Skeletal muscle satellite cell (primary cell): Measurements from ENCODE around the gene MAGEF1.

Experiments used
- H3K27me3 ChIP-seq: 2 replicates; pipeline ENCODE4 v1.7.0; 2013; ENCODE audit warnings: low read length; ENCODE audit not compliant: control insufficient read depth, insufficient read depth
- H3K36me3 ChIP-seq: 2 replicates; pipeline ENCODE4 v1.7.0; 2013; ENCODE audit warnings: mild to moderate bottlenecking, control low read depth, low read length; ENCODE audit not compliant: insufficient read depth
- H3K4me1 ChIP-seq: 2 replicates; pipeline ENCODE4 v1.7.0; 2013; ENCODE audit warnings: low read length; ENCODE audit not compliant: control insufficient read depth, insufficient read depth
- H3K4me2 ChIP-seq: 2 replicates; pipeline ENCODE4 v1.7.0; 2013; ENCODE audit warnings: mild to moderate bottlenecking, low read length
- H3K4me3 ChIP-seq: 2 replicates; pipeline ENCODE4 v1.7.0; 2013; ENCODE audit warnings: low read length
- H3K9ac ChIP-seq: 2 replicates; pipeline ENCODE4 v1.7.0; 2013; ENCODE audit warnings: mild to moderate bottlenecking, low read depth, low read length, moderate library complexity
- H3K9me3 ChIP-seq: replicated peaks from 2 replicates; pipeline ENCODE4 v1.7.0; 2013; ENCODE audit warnings: mild to moderate bottlenecking, control low read depth, low read length

The MAGEF1 gene

DNA sequence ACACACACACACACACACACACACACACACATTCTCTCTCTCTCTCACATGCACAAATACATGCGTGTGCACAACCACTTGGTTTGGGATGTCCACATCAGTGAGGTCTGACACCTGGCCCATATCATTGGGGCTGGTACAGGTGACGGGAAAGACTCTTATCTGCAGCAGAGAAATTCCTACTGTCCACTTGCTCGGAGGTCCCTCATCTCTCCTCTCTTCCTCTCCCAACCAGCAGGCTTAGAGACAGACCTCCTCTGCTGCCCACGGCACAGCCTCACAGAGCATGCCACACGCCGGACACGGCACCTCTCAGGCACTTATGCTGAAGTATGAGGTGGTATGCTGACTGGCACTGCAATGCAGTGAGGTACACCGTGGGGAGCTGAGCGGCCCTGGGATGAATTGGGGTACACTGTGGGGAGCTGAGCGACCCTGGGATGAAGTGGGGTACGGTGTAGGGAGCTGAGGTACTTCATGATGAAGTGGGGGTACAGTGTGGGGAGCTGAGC is 41.7 kb downstream of the MAGEF1 start:
- peaks cover 15% of the 10 kb centered on the region for H3K27me3 ChIP-seq
- H3K4me3 ChIP-seq, result no peak overlapping the region
- H3K36me3 ChIP-seq, result no peaks in the 10 kb centered on the region
- no peak overlapping the region for H3K4me2 ChIP-seq
- H3K9me3 ChIP-seq, result no peaks in the 10 kb centered on the region
- H3K9ac ChIP-seq, result no peak overlapping the region
- H3K4me1 ChIP-seq, result no peaks in the 10 kb centered on the region

DNA sequence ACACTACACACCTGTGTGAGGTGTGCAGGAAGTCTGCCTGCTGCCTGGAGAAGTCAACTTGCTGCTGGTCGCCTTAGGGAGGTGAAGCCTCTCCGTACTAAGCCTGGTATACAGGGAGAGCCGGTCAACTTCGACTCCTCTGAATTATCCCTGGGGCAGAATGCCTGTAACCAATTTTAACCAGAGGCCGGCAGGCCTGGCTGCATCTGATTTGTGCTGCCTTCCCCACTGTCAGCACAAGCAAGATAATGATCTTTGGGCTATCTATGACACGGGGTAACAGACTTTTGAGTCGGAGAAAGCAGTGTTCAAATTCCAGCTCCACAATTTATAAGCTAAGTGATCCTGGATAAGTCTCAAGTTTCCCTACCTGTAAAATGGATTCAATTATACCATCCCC is 42.3 kb downstream of the MAGEF1 start:
- H3K4me1 ChIP-seq, result no peaks in the 10 kb centered on the region
- H3K9me3 ChIP-seq, result no peaks in the 10 kb centered on the region
- no peak overlapping the region for H3K4me2 ChIP-seq
- H3K4me3 ChIP-seq, result no peak overlapping the region
- H3K27me3 ChIP-seq, result peaks cover 15% of the 10 kb centered on the region
- H3K36me3 ChIP-seq, result no peaks in the 10 kb centered on the region
- H3K9ac ChIP-seq, result no peak overlapping the region

DNA sequence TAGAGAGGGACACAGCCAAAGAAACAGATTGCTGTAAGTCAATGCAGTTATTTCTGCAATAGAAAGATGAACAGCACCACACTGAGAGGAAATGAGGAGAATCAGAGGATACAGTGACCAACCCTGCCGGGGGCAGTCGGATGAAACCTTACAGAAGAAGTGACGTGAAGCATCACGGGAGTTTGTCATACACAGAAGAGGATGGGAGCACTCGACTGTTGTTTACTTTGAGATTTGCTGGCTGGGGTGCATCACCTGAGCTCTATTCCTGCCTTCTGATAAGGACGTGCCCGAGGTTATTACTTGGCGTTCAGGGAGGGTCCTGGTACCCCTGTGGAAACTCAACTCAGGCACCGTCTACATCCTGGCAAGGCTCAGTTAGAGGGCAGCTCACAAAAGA is 45.4 kb downstream of the MAGEF1 start:
- H3K4me1 ChIP-seq, result no peaks in the 10 kb centered on the region
- H3K4me2 ChIP-seq, result no peak overlapping the region
- H3K27me3 ChIP-seq, result peaks cover 5% of the 10 kb centered on the region
- H3K9me3 ChIP-seq, result no peaks in the 10 kb centered on the region
- H3K36me3 ChIP-seq, result no peaks in the 10 kb centered on the region
- no peak overlapping the region for H3K9ac ChIP-seq
- no peak overlapping the region for H3K4me3 ChIP-seq

DNA sequence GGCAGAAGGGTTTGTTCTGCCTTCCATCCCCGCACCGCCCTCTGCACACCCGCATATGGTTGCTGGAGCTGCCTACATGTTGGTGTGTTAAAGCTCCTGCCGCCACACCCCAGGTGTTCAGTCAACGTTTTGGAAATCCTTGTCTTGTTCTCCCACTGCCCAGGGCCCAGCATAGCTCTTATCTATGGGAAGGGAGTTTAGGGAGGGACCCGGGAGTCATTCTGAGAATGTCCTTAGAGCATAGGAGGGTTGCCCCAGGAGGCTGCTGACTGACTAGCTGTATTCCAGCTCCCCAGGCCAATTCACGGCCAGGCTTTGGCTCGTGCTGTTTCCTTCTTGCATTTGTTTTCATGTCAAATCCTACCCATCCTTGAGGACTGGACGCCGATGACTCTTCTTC is 46.8 kb downstream of the MAGEF1 start:
- Histone ChIP-seq H3K4me3 (no peak overlapping the region), H3K4me1 (peaks cover 3% of the 10 kb centered on the region), H3K36me3 (no peaks in the 10 kb centered on the region), H3K4me2 (no peak overlapping the region), H3K9me3 (no peaks in the 10 kb centered on the region), H3K27me3 (peaks cover 5% of the 10 kb centered on the region), H3K9ac (no peak overlapping the region)

DNA sequence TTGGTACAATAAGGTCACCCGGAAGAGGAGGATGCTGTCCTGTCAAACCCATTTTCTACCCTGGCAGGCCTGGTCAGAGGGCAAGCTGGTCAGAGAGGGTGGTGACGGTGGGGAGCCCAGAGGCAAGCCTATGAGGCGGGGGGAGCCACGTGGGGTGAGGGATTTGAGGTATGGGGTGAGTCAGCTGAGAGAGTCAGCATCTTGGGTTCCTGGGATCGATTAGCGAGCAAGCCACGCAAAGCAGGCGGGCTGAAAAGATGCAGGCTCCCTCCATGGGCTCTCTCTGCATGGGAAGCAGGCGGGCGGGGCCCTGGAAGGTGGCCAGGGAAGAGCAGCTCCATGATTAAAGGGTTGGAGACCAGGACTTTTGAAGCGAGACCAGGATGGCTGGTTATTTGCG is 48.1 kb downstream of the MAGEF1 start:
- Histone ChIP-seq H3K4me3 (no peak overlapping the region), H3K9me3 (no peaks in the 10 kb centered on the region), H3K4me2 (no peak overlapping the region), H3K9ac (no peak overlapping the region), H3K36me3 (no peaks in the 10 kb centered on the region), H3K4me1 (peaks cover 16% of the 10 kb centered on the region), H3K27me3 (peaks cover 1% of the 10 kb centered on the region)

DNA sequence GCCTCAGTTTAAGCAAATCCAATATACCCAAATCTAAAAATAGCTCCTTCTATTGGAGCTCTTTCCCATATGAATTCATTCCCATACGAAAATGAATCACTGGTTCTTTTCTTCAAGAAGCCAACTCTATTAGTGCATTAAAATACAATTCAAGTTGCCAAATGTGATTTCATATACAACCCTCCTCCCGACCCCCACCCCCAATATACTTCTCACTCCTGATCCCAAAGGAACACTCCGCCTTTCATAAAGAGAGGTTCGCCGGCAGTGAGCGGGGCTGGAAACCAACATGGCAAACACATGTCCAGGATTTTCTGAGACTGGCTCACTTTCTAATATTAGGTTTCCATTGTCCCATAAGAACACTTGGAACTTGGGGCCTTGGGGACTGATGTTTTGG is 48.5 kb downstream of the MAGEF1 start:
- Histone ChIP-seq H3K9me3 (no peaks in the 10 kb centered on the region), H3K4me2 (no peak overlapping the region), H3K4me3 (no peak overlapping the region), H3K4me1 (peaks cover 20% of the 10 kb centered on the region), H3K36me3 (no peaks in the 10 kb centered on the region), H3K9ac (no peak overlapping the region), H3K27me3 (no peaks in the 10 kb centered on the region)

DNA sequence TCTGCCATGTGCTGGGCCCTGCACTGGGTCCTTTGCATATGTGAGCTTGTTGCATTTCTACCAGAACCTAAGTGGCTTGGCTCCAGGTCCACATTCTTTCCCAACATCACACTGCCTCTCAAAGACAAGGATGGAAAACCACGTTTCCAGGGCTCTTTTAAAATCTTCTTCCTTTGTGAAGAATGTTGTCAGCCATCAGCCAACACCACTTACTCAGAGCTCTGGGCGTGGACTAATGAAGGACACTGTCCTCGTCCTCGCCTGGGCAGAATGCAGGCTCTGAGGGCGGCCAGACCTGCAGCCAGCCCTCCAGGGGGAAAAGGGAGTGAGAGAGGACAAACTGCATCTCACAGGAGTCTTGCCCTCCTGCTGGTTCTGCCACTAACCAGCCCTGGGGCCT is 49.7 kb downstream of the MAGEF1 start:
- Histone ChIP-seq H3K9ac (no peak overlapping the region), H3K4me1 (peaks cover 31% of the 10 kb centered on the region), H3K27me3 (no peaks in the 10 kb centered on the region), H3K9me3 (no peaks in the 10 kb centered on the region), H3K4me2 (no peak overlapping the region), H3K4me3 (no peak overlapping the region), H3K36me3 (no peaks in the 10 kb centered on the region)

DNA sequence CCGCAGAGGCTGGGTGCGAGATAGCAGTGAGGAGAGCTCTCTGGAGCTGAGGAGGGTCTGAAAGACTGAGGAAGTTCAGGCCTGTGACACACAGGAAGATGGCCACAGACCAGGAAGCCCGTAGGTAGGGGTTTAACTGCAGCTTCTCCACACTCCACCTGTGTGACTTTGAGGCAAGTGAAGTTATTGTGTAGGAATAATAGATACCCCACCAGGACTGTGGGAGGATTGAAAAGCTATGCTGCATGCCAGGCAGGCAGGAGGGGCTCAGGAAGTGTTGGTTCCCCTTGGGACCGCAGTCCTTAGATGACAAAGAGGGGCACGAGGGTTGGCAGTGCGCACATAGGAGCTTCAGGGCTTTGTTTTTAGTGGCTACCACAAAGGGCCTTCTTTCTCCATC is 50.9 kb downstream of the MAGEF1 start:
- Histone ChIP-seq H3K36me3 (no peaks in the 10 kb centered on the region), H3K9me3 (no peaks in the 10 kb centered on the region), H3K4me1 (peaks cover 41% of the 10 kb centered on the region), H3K9ac (no peak overlapping the region), H3K4me3 (no peak overlapping the region), H3K4me2 (no peak overlapping the region), H3K27me3 (no peaks in the 10 kb centered on the region)
